ENCODE data around the gene NTSR2. TPM values are rescaled to one million over a fixed set of nuclear protein-coding genes. Genes with fewer than 3 reads are reported as not detected.

Gene NTSR2
- total RNA-seq, 1 experiment from 2014 or later: not detected

DNA sequence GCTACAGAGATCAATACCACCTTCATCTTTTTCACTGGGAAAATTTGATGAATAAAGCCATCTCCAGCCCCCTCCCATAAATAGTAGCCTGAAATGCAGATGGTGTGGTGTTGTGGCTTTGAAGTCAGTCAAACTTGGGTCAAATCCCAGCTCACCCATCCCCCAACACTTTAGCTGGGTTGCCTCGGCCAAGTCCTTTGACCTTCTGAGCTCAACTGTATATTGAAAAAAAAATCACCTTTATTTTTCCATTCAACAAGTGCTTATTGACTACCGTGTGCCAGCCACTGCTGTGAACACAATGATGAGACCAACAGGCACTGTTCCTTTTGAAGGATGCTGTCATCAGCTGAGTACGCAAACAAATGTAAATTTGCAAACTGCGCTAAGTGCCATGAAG, 35.1 kb upstream of the NTSR2 start:
- TF ChIP-seq OVOL2 (CRISPR knock-in tag; IDR thresholded peaks at IDR 0.05; ENCODE audit: borderline replicate concordance): no peak
- TF ChIP-seq, protein P1, sequence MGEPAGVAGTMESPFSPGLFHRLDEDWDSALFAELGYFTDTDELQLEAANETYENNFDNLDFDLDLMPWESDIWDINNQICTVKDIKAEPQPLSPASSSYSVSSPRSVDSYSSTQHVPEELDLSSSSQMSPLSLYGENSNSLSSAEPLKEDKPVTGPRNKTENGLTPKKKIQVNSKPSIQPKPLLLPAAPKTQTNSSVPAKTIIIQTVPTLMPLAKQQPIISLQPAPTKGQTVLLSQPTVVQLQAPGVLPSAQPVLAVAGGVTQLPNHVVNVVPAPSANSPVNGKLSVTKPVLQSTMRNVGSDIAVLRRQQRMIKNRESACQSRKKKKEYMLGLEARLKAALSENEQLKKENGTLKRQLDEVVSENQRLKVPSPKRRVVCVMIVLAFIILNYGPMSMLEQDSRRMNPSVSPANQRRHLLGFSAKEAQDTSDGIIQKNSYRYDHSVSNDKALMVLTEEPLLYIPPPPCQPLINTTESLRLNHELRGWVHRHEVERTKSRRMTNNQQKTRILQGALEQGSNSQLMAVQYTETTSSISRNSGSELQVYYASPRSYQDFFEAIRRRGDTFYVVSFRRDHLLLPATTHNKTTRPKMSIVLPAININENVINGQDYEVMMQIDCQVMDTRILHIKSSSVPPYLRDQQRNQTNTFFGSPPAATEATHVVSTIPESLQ (CRISPR knock-in tag; IDR thresholded peaks at IDR 0.05): no peak
- TF ChIP-seq, protein P2, sequence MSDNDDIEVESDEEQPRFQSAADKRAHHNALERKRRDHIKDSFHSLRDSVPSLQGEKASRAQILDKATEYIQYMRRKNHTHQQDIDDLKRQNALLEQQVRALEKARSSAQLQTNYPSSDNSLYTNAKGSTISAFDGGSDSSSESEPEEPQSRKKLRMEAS (CRISPR knock-in tag; IDR thresholded peaks at IDR 0.05): no peak
- Mint-ChIP-seq H3K4me3 (no peak overlapping the region), H3K27ac (no peak overlapping the region), H3K9me3 (peaks cover 13% of the 10 kb centered on the region), H3K36me3 (peaks cover 4% of the 10 kb centered on the region), H3K4me1 (no peaks in the 10 kb centered on the region), H3K27me3 (ENCODE audit: low read depth) (no peaks in the 10 kb centered on the region)
- DNase-seq (ENCODE audit: low spot score): no peak
- ATAC-seq: no peak
- CTCF ChIA-PET: interaction anchor here (0.8 to 1.6 kb wide), 2 partner anchors 17 to 74 kb away, joined by 3 to 4 read pairs; no protein-coding TSS in a partner anchor
- POLR2A ChIA-PET: no interaction called here

DNA sequence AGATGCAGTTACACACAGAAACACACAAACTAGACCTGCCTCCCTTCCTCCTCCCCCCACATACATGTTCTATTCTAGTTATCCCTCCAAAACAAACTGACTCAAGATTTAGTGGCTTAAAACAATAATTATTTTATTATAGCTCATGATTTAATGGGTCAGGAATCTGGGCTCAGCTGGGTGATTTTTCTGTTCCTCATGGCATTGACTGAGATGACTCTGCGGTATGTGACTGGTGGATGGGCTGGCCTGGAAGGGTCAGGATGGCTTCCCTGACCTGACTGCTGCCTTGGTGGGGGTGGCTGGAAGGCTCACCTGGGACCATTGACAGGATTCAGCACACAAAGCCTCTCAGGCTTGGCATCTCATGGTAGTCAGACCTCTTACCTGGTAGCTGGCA, 33.7 kb upstream of the NTSR2 start:
- no peak overlapping the region for H3K27ac Mint-ChIP-seq
- H3K4me1 Mint-ChIP-seq: no peaks in the 10 kb centered on the region
- H3K27me3 Mint-ChIP-seq (ENCODE audit: low read depth): no peaks in the 10 kb centered on the region
- ChIA-PET POLR2A (no interaction called here), CTCF (interaction anchor here (1.0 to 1.6 kb wide), 3 partner anchors 11 to 76 kb away, joined by 3 to 4 read pairs (median 4); no protein-coding TSS in a partner anchor)
- DNase-seq (ENCODE audit: low spot score) (no peak), ATAC-seq (no peak)
- TF ChIP-seq CBFB (CRISPR knock-in tag; IDR thresholded peaks at IDR 0.05; ENCODE audit: low read depth) (no peak), PRRX2 (CRISPR knock-in tag; IDR thresholded peaks at IDR 0.05) (no peak), TP53 (CRISPR knock-in tag; IDR thresholded peaks at IDR 0.05) (no peak), GRHL2 (CRISPR knock-in tag; IDR thresholded peaks at IDR 0.05; ENCODE audit: insufficient replicate concordance, severe bottlenecking) (no peak), NR2C2 (CRISPR knock-in tag; IDR thresholded peaks at IDR 0.05) (no peak), FOXK1 (CRISPR knock-in tag; IDR thresholded peaks at IDR 0.05) (no peak), ESRRA (CRISPR knock-in tag; IDR thresholded peaks at IDR 0.05; ENCODE audit: borderline replicate concordance) (no peak), GABPB1 (CRISPR knock-in tag; IDR thresholded peaks at IDR 0.05) (no peak), TEAD1 (CRISPR knock-in tag; IDR thresholded peaks at IDR 0.05) (no peak), ZNF416 (CRISPR knock-in tag; IDR thresholded peaks at IDR 0.05) (no peak)
- TF ChIP-seq, protein P3, sequence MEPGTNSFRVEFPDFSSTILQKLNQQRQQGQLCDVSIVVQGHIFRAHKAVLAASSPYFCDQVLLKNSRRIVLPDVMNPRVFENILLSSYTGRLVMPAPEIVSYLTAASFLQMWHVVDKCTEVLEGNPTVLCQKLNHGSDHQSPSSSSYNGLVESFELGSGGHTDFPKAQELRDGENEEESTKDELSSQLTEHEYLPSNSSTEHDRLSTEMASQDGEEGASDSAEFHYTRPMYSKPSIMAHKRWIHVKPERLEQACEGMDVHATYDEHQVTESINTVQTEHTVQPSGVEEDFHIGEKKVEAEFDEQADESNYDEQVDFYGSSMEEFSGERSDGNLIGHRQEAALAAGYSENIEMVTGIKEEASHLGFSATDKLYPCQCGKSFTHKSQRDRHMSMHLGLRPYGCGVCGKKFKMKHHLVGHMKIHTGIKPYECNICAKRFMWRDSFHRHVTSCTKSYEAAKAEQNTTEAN (CRISPR knock-in tag; IDR thresholded peaks at IDR 0.05): no peak
- TF ChIP-seq, protein P4, sequence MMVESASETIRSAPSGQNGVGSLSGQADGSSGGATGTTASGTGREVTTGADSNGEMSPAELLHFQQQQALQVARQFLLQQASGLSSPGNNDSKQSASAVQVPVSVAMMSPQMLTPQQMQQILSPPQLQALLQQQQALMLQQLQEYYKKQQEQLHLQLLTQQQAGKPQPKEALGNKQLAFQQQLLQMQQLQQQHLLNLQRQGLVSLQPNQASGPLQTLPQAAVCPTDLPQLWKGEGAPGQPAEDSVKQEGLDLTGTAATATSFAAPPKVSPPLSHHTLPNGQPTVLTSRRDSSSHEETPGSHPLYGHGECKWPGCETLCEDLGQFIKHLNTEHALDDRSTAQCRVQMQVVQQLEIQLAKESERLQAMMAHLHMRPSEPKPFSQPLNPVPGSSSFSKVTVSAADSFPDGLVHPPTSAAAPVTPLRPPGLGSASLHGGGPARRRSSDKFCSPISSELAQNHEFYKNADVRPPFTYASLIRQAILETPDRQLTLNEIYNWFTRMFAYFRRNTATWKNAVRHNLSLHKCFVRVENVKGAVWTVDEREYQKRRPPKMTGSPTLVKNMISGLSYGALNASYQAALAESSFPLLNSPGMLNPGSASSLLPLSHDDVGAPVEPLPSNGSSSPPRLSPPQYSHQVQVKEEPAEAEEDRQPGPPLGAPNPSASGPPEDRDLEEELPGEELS (CRISPR knock-in tag; IDR thresholded peaks at IDR 0.05): no peak
- TF ChIP-seq, protein P5, sequence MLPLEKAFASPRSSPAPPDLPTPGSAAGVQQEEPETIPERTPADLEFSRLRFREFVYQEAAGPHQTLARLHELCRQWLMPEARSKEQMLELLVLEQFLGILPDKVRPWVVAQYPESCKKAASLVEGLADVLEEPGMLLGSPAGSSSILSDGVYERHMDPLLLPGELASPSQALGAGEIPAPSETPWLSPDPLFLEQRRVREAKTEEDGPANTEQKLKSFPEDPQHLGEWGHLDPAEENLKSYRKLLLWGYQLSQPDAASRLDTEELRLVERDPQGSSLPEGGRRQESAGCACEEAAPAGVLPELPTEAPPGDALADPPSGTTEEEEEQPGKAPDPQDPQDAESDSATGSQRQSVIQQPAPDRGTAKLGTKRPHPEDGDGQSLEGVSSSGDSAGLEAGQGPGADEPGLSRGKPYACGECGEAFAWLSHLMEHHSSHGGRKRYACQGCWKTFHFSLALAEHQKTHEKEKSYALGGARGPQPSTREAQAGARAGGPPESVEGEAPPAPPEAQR (CRISPR knock-in tag; IDR thresholded peaks at IDR 0.05): no peak
- TF ChIP-seq, protein P6, sequence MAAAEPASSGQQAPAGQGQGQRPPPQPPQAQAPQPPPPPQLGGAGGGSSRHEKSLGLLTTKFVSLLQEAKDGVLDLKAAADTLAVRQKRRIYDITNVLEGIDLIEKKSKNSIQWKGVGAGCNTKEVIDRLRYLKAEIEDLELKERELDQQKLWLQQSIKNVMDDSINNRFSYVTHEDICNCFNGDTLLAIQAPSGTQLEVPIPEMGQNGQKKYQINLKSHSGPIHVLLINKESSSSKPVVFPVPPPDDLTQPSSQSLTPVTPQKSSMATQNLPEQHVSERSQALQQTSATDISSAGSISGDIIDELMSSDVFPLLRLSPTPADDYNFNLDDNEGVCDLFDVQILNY (CRISPR knock-in tag; IDR thresholded peaks at IDR 0.05): no peak
- TF ChIP-seq, protein P1 (CRISPR knock-in tag; IDR thresholded peaks at IDR 0.05): no peak
- TF ChIP-seq, protein P7, sequence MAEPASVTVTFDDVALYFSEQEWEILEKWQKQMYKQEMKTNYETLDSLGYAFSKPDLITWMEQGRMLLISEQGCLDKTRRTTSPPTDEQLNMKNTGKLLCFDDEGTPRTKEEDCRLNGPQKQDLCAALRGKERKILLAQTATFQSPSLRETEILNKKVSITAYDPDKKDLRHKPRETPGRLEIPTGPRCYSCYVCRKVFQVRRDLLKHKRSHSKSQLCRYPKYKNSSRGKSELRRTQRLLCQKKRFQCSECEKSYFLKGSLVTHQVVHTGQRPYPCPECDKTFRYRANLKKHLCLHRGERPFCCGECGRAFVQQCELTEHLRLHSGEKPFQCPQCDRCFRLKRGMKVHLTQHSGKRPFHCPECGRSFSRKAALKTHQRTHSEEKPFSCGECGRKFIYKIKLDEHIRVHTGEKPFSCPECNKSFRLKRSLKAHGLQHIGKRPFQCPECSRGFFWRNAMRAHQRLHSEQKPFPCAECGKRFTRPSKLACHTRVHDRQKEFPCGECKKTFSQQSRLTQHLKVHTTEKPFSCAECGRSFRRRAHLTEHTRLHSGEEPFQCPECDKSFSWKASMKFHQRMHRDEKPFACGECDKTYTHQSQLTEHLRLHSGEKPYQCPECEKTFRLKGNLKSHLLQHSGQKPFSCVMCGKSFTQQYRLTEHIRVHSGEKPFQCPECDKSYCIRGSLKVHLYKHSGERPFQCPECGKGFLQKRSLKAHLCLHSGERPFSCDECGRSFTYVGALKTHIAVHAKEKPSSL (CRISPR knock-in tag; conservative IDR thresholded peaks at IDR 0.05): no peak
- TF ChIP-seq, protein P8, sequence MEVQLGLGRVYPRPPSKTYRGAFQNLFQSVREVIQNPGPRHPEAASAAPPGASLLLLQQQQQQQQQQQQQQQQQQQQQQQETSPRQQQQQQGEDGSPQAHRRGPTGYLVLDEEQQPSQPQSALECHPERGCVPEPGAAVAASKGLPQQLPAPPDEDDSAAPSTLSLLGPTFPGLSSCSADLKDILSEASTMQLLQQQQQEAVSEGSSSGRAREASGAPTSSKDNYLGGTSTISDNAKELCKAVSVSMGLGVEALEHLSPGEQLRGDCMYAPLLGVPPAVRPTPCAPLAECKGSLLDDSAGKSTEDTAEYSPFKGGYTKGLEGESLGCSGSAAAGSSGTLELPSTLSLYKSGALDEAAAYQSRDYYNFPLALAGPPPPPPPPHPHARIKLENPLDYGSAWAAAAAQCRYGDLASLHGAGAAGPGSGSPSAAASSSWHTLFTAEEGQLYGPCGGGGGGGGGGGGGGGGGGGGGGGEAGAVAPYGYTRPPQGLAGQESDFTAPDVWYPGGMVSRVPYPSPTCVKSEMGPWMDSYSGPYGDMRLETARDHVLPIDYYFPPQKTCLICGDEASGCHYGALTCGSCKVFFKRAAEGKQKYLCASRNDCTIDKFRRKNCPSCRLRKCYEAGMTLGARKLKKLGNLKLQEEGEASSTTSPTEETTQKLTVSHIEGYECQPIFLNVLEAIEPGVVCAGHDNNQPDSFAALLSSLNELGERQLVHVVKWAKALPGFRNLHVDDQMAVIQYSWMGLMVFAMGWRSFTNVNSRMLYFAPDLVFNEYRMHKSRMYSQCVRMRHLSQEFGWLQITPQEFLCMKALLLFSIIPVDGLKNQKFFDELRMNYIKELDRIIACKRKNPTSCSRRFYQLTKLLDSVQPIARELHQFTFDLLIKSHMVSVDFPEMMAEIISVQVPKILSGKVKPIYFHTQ (CRISPR knock-in tag; IDR thresholded peaks at IDR 0.05): no peak
- no peak overlapping the region for H3K4me3 Mint-ChIP-seq
- peaks cover 13% of the 10 kb centered on the region for H3K9me3 Mint-ChIP-seq
- peaks cover 4% of the 10 kb centered on the region for H3K36me3 Mint-ChIP-seq

Data from WTC11 (cell line).